GM12874 (cell line): ENCODE data around the gene SPINT1.
A peak's percentile ranks its signal among the peaks of the same experiment; 100 is the strongest.

ENCODE experiments used
- CTCF ChIP-seq: IDR thresholded peaks from 2 replicates; pipeline ENCODE4 v1.5.1; 2011; ENCODE audit warnings: low read depth, mild to moderate bottlenecking, control low read depth, low read length, moderate library complexity; ENCODE audit not compliant: insufficient read depth

Gene SPINT1

DNA sequence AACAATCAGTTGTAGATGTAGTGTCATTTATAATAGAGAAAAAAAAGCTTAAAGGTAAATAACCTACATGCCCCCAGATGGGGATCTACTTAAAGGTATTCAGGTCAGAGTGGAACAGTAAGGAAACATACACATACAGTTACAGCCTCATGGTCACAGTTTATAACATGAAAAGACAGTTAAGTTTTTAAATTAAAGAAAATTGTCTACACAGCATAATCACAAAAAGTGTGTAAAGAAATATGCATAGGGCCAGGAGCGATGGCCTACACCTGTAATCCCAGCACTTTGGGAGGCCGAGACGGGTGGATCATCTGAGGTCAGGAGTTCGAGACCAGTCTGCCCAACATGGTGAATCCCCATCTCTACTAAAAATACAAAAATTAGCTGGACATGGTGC lies 23.4 kb downstream of the SPINT1 start:
- no peak for TF ChIP-seq CTCF

DNA sequence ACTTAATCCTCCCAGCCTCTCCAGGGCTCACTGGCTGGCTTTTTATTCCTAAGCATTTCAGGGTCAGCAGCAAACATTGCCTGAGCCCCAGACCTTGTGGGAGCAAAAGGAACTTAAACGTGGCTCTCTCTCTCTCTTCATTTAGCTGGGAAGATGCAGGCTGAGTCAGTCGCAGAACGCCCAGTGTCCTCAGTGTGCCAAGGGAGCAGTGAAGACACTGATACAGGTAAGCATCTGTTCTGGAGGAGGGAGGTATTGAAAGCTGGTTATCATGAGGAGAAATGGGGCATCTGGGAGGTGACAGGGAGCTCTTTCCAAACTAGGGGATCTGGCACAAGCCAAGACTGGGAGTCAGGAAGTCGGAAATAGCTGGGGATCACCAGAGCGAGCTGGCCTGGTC lies 25.8 kb downstream of the SPINT1 start:
- TF ChIP-seq CTCF, result no peak

GRCh38 chr15:40870716-40871115 lies 26.9 kb downstream of the SPINT1 start:
- no peak for TF ChIP-seq CTCF

- TF ChIP-seq CTCF, result no peak
These were observed 28.1 kb downstream of the SPINT1 start for GRCh38 chr15:40871749-40872617.

- TF ChIP-seq CTCF, result no peak
These were observed 29.2 kb downstream of the SPINT1 start for GRCh38 chr15:40872791-40873693.

DNA sequence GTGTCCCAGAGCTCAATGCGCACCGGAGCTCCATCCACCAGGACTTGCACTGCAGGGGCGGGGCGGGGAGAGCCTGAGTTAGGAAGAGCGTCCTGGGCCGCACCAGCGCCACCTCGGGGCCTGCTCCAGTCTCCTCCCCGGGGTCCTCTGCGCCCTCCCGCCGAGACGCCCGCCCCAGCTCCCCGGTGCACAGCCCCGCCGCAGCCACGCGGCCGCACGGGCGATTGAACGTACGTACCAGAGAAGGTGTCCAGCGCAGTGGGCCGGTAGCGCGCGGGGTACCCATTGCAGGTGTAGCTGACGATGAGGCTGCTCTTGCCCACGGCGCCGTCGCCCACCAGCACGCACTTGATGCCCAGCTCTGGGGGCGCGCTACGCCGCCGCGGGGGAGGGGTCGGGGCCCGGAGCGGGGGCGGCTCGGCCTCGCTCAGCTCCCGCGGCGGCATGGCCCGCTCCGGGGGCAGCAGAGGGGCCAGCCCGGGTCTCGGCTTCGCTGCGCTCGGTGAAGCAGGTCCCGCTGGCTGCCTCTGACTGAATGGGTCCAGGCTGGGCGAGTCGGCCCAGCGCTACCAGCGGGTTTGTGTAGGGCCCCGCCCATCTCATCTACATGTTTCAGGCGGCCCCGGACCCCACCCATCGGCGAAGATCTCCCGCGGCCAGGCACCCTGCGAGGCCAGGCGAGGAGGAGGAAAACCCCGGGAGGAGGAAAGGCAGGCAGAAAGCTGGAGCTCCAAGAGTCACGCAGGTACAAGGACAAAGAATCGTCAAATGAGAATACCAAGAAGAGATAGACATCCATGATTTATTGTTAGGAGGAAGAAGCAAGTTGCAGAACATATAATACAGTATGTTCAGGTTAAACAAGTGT lies 30.1 kb downstream of the SPINT1 start, which contains the start of gene RHOV:
RHOV (minus strand) TSS at position 541 of the 868 bp plus-strand sequence; CDS start at position 446, 95 bp downstream.
- TF ChIP-seq CTCF, result peak; percentile 68
